GM18520 (cell line): Measurements from ENCODE around the gene PKP3.
"Not testable (repeated sequence)": the region's sequence is repeated elsewhere in the genome, so short reads cannot be mapped to it uniquely, and the experiment has no call there.

ENCODE experiments used
- ATAC-seq: cut with Tn5 transposase; IDR thresholded peaks from one replicate; pipeline ENCODE4 v1.9.1; 2021; ENCODE audit not compliant: unreplicated experiment

The PKP3 gene

GRCh38 chr11:394034-394857 lies at the start of gene PKP3:
PKP3 (plus strand) TSS chr11:394209; CDS start chr11:394293, 84 bp downstream.
- no peak for ATAC-seq

- no peak for ATAC-seq
Observed at GRCh38 chr11:344836-345578, 49.0 kb upstream of the PKP3 start.

- ATAC-seq: no peak
Observed at GRCh38 chr11:346529-346928, 47.5 kb upstream of the PKP3 start.

- not testable (repeated sequence) for ATAC-seq
Observed at GRCh38 chr11:349270-349954, 44.6 kb upstream of the PKP3 start.

GRCh38 chr11:350033-350722 lies 43.8 kb upstream of the PKP3 start:
- ATAC-seq: not testable (repeated sequence)

GRCh38 chr11:350723-351255 lies 43.2 kb upstream of the PKP3 start:
- peak; percentile 63 for ATAC-seq

GRCh38 chr11:351411-351810 lies 42.6 kb upstream of the PKP3 start:
- ATAC-seq: no peak

GRCh38 chr11:352456-353031 lies 41.5 kb upstream of the PKP3 start:
- ATAC-seq: no peak

GRCh38 chr11:353179-353873 lies 40.7 kb upstream of the PKP3 start:
- no peak for ATAC-seq

GRCh38 chr11:355581-356458 lies 38.2 kb upstream of the PKP3 start:
- ATAC-seq: no peak

GRCh38 chr11:356610-357009 lies 37.4 kb upstream of the PKP3 start:
- no peak for ATAC-seq

- no peak for ATAC-seq
Observed at GRCh38 chr11:357582-357981, 36.4 kb upstream of the PKP3 start.

- no peak for ATAC-seq
Observed at GRCh38 chr11:358129-358800, 35.7 kb upstream of the PKP3 start.

- no peak for ATAC-seq
Observed at GRCh38 chr11:359181-359714, 34.8 kb upstream of the PKP3 start.

GRCh38 chr11:360326-361280 lies 33.4 kb upstream of the PKP3 start:
- no peak for ATAC-seq

- no peak for ATAC-seq
Observed at GRCh38 chr11:362642-363442, 31.2 kb upstream of the PKP3 start.
